ENCODE data around the gene CPVL. TPM values are rescaled to one million over a fixed set of nuclear protein-coding genes. Genes with fewer than 3 reads are reported as not detected.

The CPVL gene
- total RNA-seq, 1 experiment from 2014 or later = 26.9 TPM

DNA sequence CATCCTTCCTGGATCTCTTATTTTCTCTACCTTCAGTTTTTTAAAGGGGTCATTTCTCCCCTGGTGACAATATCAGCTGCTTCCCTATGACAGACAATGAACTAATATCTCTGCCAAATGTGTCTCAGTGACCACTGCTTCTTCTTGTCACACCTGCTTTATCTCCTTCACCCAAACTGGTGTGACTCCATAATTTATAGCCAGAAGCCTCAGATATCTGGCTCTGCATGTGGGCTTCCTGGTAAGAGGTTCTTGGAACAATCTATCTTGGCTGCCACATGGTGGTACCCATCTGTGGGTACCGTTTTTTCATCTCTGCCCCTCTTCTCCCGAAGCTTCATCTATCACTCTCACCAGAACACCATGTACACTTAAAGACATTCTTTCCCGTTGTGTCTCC is 37.0 kb downstream of the CPVL start:
- WGBS (ENCODE audit: extremely low coverage, insufficient read length, low lambda C conversion rate) = no CpG with 5 or more reads among the region's 3 CpGs

More for the DNA sequence above, 37.0 kb downstream of the CPVL start:
- H3K4me2 ChIP-seq (ENCODE audit: insufficient read depth, insufficient read length, low read length) = no peak overlapping the region
- H3K27me3 Mint-ChIP-seq (ENCODE audit: low read depth) = no peaks in the 10 kb centered on the region
- H3K27me3 ChIP-seq (ENCODE audit: insufficient read depth, low read length) = no peaks in the 10 kb centered on the region
- H2BK20ac ChIP-seq (ENCODE audit: low read depth, low read length, poor library complexity, severe bottlenecking) = no peak overlapping the region
- H3K4me1 ChIP-seq (ENCODE audit: insufficient read depth, low read length) = no peaks in the 10 kb centered on the region
- H3K9ac ChIP-seq (ENCODE audit: extremely low read depth, insufficient read length, low read length) = no peak overlapping the region
- H3K27ac Mint-ChIP-seq = no peak overlapping the region
- H3K27ac ChIP-seq (ENCODE audit: insufficient read length, low read depth, low read length) = no peak overlapping the region
- no peak overlapping the region for H3T11ph ChIP-seq (ENCODE audit: low read length)
- DNase-seq = no peak
- no peak overlapping the region for H2BK5ac ChIP-seq (ENCODE audit: insufficient read length, low read length)
- H3K79me2 ChIP-seq (ENCODE audit: insufficient read depth, low read length) = no peaks in the 10 kb centered on the region
- no peak overlapping the region for H2BK120ac ChIP-seq (ENCODE audit: low read depth, low read length, poor library complexity, severe bottlenecking)
- H3K4ac ChIP-seq (ENCODE audit: low read depth, low read length) = no peak overlapping the region
- TF ChIP-seq, protein P1, sequence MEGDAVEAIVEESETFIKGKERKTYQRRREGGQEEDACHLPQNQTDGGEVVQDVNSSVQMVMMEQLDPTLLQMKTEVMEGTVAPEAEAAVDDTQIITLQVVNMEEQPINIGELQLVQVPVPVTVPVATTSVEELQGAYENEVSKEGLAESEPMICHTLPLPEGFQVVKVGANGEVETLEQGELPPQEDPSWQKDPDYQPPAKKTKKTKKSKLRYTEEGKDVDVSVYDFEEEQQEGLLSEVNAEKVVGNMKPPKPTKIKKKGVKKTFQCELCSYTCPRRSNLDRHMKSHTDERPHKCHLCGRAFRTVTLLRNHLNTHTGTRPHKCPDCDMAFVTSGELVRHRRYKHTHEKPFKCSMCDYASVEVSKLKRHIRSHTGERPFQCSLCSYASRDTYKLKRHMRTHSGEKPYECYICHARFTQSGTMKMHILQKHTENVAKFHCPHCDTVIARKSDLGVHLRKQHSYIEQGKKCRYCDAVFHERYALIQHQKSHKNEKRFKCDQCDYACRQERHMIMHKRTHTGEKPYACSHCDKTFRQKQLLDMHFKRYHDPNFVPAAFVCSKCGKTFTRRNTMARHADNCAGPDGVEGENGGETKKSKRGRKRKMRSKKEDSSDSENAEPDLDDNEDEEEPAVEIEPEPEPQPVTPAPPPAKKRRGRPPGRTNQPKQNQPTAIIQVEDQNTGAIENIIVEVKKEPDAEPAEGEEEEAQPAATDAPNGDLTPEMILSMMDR (conservative IDR thresholded peaks at IDR 0.05) = no peak
- H4K8ac ChIP-seq (replicated peaks; ENCODE audit: insufficient read length, low read depth, low read length) = no peak overlapping the region
- H4K91ac ChIP-seq (ENCODE audit: insufficient read length, low read depth, low read length) = no peak overlapping the region
- no peaks in the 10 kb centered on the region for H3K9me3 ChIP-seq (ENCODE audit: control insufficient read depth, low read depth, low read length)
- H3K56ac ChIP-seq (ENCODE audit: insufficient read length, low read depth, low read length) = no peak overlapping the region
- H3K79me1 ChIP-seq (ENCODE audit: insufficient read depth, low read depth, low read length, poor library complexity, severe bottlenecking) = no peaks in the 10 kb centered on the region
- H3K23ac ChIP-seq (ENCODE audit: insufficient read length, low read depth, low read length) = no peak overlapping the region
- H3K4me1 Mint-ChIP-seq = peaks cover 6 to 14% of the 10 kb centered on the region in 2 experiments
- peaks cover 3 to 10% (median 9%) of the 10 kb centered on the region in 3 experiments; a peak in 5 of 7 replicates for H3K36me3 Mint-ChIP-seq (ENCODE audit: insufficient read depth in 1 of 3, low read depth in 3 of 3)
- no peak overlapping the region for H3K14ac ChIP-seq (ENCODE audit: insufficient read depth, low read length)
- peaks cover 0 to 3% of the 10 kb centered on the region in 2 experiments; a peak in 2 of 5 replicates for H3K9me3 Mint-ChIP-seq
- H2AFZ ChIP-seq (ENCODE audit: low read length) = no peak overlapping the region
- H3K23me2 ChIP-seq (ENCODE audit: insufficient read length, low read depth, low read length, poor library complexity, severe bottlenecking) = no peaks in the 10 kb centered on the region
- H4K5ac ChIP-seq (ENCODE audit: insufficient read length, low read depth, low read length) = no peak overlapping the region
- H4K20me1 ChIP-seq (ENCODE audit: control insufficient read depth, insufficient read depth, insufficient read length) = no peaks in the 10 kb centered on the region
- H3K4me3 Mint-ChIP-seq = no peak overlapping the region
- no peak overlapping the region for H2AK5ac ChIP-seq (ENCODE audit: insufficient read length, low read length)
- no peak overlapping the region for H2BK15ac ChIP-seq (ENCODE audit: low read depth, low read length)
- no peak overlapping the region for H3K18ac ChIP-seq (ENCODE audit: insufficient read length, low read depth, low read length)
- no peak overlapping the region for H2BK12ac ChIP-seq (ENCODE audit: insufficient read length, low read depth, low read length)

All from H9 (cell line).